HG03108 (cell line): ENCODE measurements around the gene POTEE.
"Not testable (repeated sequence)": the region's sequence is repeated elsewhere in the genome, so short reads cannot be mapped to it uniquely, and the experiment has no call there.

Source experiments
- ATAC-seq: cut with Tn5 transposase; IDR thresholded peaks from one replicate; pipeline ENCODE4 v1.9.1; 2021; ENCODE audit warnings: moderate library complexity; ENCODE audit not compliant: unreplicated experiment

Gene POTEE

DNA sequence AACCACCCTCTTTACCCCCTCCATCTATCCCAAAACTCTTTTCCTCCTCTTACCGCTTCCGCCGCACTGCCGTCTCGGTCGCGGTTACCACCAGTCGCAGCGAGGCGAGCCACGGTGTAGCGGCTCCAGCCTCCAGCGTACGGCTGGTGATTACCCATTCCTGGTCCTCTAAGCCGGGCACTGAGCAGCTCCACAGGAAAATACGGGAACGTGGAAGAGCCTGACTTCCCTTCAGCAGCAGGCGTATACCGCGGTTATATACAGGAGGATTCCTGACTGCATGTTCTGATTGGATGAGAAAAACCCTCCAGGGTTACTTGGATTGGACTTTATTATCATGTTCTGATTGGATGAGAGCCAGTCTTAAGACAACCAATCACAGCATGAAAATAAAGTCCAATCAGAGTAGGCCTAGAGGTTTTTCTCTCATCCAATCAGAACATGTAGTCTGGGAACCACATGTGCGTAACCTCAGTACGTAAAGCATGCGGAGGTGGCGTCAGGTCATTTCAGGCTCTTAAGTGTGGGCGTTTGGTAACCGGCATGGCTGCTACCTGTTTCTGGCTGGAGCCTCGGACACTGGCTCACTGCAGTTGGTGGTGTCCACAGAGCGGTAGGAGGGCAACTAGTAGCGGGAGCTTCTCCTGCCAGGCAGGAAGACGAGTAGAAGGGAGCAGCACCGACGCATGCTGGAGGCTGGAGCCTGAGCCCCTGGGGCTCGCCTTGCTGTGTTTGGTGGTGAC, at the start of gene POTEE:
POTEE (plus strand) TSS at position 507 of the 743 bp plus-strand sequence. CDS start 8,867 bp downstream, outside the sequence.
- not testable (repeated sequence) for ATAC-seq

- not testable (repeated sequence) for ATAC-seq
Measured at GRCh38 chr2:131165562-131165961, 43.8 kb upstream of the POTEE start.

DNA sequence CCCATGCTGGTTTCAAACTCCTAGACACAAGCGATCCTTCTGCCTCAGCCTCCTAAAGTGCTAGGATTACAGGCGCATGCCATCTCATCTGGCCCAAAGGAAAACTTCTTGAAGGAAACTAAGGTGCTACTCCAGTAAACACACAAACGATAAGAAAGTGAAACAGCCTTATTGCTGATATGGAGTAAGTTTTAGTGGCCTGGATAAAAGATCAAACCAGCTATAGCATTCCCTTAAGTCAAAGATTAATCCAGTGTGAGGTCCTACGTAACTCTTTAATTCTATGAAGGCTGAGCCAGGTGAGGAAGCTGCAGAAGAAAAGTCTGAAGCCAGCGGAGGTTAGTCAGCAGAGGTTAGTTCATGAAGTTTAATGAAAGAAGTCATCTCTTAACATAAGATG, 40.8 kb upstream of the POTEE start:
- ATAC-seq: no peak

GRCh38 chr2:131178050-131178449, 31.3 kb upstream of the POTEE start:
- ATAC-seq: not testable (repeated sequence)

- ATAC-seq: not testable (repeated sequence)
Measured at GRCh38 chr2:131178721-131179418, 30.5 kb upstream of the POTEE start.

DNA sequence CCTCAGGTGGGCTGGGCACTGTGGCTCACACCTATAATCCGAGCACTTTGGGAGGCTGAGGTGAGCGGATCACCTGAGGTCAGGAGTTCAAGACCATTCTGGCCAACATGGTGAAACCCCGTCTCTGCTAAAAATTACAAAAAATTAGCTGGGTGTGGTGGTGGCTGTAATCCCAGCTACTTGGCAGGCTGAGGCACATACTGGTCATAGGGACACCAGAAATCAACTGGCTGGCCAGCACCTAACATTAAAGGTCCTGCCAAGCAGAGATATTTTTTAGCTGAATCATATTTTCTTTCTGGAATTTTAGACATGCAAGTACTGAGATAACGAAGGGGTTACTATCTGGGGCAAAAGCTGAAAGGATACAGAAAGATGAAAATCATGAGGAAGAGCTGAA, 27.9 kb upstream of the POTEE start:
- ATAC-seq: not testable (repeated sequence)

DNA sequence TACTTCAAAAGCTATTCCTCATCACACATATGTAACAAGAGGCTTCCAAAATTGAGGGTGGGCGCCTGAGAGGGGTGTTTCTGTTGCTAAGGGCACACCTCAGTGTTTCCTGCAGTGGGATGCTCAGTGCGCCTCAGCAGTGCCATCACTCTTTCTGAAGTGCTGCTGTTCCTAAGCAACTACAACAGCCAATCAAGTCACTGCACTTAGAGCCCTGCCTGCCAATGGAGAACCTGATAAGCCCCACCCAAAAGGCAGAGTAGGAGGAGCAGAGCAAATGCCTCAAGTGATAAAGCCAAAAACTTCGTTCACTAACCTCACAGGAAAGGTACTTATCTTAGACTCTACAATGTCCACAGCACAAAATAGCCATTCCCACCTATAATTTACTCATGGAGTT, 15.9 kb upstream of the POTEE start:
- ATAC-seq: not testable (repeated sequence)

GRCh38 chr2:131196186-131196585, 13.2 kb upstream of the POTEE start:
- not testable (repeated sequence) for ATAC-seq

GRCh38 chr2:131201098-131201497, 8.2 kb upstream of the POTEE start:
- ATAC-seq: no peak

DNA sequence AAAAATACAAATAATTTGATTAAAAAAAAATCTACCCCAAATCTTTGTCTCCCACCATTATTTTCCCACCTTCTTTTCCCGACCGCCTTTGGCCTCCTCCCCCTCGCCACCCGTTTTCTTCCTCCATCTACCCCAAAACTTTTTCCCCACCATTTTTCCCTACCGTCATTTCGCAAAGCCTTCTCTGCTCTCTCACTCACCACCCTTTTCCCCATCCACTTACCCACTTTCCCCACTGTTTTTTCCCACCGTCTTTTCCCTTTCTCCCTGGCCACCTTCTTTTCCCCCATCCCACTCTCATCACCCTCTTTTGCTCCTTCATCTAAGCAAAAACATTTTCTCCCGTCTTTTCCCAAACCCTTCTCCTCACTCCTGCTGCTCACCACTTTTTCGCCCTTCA, 1.5 kb upstream of the POTEE start:
- not testable (repeated sequence) for ATAC-seq

DNA sequence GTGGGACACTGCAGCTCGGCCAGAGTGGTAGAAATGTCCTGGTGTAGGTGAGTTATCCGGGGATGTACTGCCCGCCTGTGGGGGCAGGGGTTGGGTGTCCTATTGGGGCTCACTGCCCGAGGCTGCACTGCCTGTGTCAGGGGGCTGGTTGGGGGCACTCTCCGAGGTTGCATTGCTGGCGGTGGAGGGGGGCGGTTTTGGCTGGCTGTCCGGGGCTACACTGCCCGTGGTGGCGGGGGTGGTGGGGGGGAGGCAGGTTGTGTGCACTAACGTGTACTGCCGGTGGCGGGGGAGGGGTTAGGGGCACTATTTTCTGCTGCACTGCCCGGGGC, 403 bp downstream of the POTEE start:
- not testable (repeated sequence) for ATAC-seq

DNA sequence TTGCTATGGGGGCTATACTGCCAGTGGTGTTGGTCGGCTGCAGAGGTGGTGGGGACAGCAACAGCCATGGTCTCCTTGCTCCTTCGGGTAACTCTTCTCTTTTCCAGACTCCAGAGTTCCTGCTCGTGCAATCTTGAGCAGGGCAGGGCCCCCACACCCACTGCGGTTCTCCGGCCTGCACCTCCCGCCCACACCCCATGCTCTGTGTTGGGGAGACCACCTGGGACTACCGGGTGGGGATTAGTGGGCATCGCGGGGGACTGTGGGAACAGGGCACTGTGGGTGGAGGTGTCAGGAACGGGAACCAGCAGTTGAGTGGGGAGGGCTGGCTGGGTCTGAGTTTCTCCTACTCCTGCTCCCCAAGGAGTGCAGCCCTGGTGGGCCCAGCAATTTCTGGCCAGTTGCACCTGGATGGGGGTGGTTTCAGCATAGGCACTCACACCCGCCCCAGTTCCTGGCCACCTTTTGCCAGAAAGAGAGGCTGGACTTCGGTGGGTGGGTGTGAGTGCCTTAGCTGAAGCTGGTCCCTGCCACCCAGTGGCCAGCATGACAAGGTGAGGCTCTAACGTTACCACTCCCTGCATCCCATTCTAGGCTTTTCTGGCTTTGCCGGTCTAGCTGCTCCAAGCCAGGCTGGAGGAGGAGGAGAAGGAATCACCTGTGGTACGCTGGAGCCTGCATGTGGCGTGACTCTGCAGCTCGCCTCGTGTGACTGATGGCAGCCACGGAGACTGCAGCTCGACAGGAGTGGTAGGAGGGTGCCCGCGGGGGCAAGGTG, 1.3 kb downstream of the POTEE start:
- not testable (repeated sequence) for ATAC-seq

GRCh38 chr2:131217238-131217986, 8.1 kb downstream of the POTEE start:
- ATAC-seq: not testable (repeated sequence)

DNA sequence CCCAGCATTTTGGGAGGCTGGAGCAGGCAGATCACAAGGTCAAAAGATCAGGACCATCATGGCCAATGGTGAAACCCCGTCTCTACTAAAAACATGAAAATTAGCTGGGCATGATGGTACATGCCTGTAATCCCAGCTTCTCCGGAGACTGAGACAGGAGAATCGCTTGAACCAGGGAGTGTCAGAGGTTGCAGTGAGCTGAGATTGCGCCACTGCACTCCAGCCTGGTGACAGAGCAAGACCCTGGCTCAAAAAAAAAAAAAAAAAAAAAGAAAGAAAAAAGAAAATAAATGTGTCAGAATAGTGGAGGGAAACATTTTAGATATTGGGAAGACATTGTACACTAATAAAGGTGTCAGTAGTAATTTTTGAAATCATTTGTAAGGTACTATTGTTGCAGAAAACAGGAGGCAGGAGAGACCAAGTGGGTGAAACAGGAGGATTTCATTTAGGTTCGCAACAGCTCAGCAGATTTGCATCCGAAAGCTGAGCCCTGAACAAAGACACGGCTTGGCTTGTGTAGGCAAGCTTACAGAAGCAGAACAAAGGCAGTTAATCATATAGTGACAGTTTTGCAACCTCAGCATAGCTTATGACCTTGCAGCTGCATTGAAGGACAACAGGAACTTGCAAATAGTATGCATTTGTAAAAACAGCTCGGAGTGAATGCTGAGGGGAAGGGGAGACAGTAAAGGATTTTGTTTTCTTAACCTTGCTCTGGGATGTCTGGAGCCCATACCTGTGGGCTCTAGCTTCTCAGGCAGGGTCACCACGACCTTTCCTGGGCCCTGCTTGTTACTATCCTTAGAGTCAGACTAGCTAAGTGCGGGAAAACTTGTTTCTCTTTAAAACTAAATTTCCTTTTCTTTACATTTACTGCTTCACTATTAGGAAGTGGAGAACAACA, 26.5 kb downstream of the POTEE start:
- ATAC-seq: not testable (repeated sequence)
